Activated naive CD4-positive, alpha-beta T cell treated with Interleukin-2 at 50 U/mL for 16 hours (primary cell): ENCODE data around the gene MED12L.
A peak's percentile ranks its signal among the peaks of the same experiment; 100 is the strongest.
"Not testable (repeated sequence)": the region's sequence is repeated elsewhere in the genome, so short reads cannot be mapped to it uniquely, and the experiment has no call there.

Source experiments
- DNase-seq: peaks from one replicate; pipeline ENCODE4 v3.0.0-alpha.2; 2020

The MED12L gene

GRCh38 chr3:151085227-151085888, at the start of gene MED12L:
Gene MED12L (plus strand): TSS chr3:151085664. CDS start chr3:151086927, 1,263 bp downstream.
- DNase-seq = peak; percentile 60

DNA sequence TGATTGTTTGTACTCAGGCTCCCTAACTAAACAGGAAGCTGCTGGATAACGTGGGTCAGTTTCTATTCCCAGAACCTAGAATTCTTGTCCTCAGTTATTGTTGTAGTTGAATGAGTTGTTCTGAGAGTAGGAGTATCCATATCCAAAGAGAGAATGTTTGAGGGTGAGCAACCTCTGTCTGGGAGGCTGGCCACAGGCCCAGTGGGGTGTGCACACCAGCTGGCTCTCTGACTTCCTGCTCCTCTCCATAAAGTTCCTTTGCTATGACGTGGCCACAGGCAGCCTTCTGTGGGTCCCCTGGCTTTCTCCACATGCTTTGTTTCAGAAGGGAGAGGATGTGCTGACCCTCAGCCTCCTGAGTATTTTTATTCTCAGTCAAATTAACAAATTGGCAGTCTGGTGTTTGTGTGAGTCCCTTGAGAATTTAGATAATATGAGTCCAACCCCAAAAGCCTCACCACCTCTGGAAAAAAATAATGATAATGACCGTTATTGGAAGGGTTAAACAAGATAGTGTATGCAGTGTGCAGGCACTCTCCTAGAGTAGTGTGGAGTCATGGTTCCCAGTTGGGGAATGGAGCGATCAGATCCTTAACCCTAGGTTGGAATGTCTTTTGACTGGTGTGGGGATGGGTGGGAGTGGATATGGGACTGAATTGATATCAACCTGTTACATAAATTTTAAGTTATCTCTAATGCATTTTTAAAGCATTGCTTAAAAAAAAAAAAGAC, 47.6 kb upstream of the MED12L start:
- no peak for DNase-seq

- no peak for DNase-seq
These were observed 40.8 kb upstream of the MED12L start for GRCh38 chr3:151044706-151045105.

GRCh38 chr3:151047636-151048035, 37.8 kb upstream of the MED12L start:
- no peak for DNase-seq

DNA sequence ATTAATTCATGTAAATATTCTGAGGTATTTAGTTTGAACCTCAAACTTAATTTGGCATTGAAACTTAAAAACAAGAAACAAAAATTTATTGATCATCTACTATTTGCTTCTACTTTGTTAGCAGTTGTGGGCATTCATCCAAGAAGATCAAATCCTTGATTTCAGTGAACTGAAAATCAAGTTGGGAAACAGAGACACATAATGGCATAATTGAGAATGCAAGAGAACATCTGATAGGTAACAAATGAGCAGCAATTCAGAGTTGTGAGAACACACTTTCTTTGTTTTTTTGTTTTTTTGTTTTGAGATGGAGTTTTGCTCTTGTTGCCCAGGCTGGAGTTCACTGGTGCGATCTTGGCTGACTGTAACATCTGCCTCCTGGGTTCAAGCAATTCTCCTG, 33.9 kb upstream of the MED12L start:
- no peak for DNase-seq

DNA sequence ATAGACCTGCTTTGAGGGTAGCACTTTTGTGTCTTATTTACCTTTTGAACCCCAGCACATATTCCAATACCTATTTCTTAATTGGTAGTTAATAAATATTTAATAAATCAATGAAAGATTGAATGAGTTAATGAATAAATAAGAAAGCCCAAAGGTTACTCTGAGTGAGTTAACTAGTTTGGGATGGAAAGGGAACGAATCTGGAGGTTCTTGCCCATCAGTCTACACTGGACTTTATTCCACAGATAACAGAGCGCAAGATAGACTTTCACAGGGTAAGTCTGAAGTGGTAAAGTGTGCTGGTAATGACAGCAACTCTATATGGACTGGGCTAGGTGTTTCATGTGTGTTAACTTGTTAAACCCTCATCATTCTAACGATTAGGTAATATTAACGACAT, 33.1 kb upstream of the MED12L start:
- no peak for DNase-seq

GRCh38 chr3:151052756-151053155, 32.7 kb upstream of the MED12L start:
- DNase-seq = no peak

- no peak for DNase-seq
These were observed 26.7 kb upstream of the MED12L start for GRCh38 chr3:151058740-151059139.

GRCh38 chr3:151062611-151063010, 22.9 kb upstream of the MED12L start:
- no peak for DNase-seq

DNA sequence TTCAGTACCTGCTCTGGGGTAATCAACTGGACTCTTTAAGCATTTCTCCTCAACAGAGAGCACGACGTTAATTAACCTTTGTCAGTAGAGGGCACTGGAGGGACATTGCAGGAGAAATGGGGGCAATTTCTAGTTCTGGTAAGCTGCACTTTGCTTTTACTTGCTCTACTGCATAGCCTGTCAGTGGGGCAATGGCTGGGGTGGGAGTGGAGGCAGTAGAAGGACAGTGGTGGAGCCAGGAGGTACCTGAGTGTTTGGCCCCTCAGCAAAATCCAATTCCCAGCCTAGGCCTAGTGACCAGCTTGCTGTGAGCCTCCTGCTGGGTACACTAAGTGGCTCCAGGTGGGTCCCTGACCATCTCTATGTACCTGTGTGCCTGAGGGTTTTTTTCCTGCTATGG, 18.3 kb upstream of the MED12L start:
- no peak for DNase-seq

GRCh38 chr3:151072842-151073241, 12.6 kb upstream of the MED12L start:
- DNase-seq = not testable (repeated sequence)

DNA sequence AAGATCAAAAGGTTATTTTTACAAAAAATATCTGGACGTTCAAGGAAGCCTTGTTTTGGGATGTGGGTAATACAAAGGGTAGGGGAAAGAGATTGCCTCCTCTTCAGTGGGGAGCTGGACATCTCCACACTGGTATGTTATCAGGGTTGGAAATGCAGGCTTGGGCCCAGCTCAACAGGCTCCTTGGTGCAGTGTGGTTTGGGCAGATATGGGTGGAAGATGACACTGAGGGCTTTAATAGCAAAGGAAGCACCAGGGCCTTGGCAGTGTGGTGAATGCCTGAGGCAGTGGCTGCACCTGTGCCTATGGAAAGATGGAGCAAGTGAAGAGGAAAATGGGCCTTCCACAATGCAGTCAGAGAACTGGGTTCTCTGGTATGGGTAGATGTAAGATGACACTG, 11.2 kb upstream of the MED12L start:
- no peak for DNase-seq

- DNase-seq = no peak
These were observed 9.4 kb upstream of the MED12L start for GRCh38 chr3:151075869-151076562.

DNA sequence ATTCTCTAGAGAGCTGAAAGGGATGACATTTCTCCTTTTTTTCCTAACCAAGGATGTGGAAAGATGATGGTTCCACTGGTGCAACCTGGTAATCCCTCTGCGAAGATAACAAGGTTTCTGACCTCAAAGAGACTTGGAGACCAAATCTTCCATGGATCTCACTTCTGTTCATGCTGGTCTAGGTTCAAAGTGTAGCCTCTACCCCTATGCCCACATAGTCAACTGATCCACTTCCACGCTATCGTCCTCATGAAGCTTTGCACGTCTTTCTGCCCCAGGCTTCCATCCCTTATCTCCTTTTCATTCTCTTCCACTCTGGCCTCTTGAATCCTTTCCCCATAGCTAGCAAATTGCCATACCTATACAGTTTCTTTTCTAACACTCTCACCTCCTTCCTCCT, 8.8 kb upstream of the MED12L start:
- DNase-seq = no peak

GRCh38 chr3:151081082-151081481, 4.4 kb upstream of the MED12L start:
- not testable (repeated sequence) for DNase-seq

GRCh38 chr3:151082880-151083838, 2.3 kb upstream of the MED12L start:
- no peak for DNase-seq

DNA sequence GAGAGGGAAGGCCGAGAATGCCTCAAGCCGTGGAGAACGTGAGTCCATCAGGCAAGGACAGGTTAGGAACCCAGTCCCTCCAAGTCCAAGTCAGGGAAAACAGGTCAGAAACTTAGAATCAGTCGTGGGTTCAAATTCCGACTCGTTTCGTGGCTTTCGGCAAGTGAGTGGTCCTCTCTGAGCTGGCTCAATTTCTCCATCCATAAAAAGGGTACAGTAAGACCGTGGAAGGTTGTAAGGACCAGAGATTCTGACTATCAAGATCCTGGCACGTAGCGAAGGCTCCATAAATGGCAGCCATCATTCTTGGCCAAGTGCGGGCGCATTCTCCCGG, 604 bp upstream of the MED12L start:
- no peak for DNase-seq

GRCh38 chr3:151085889-151086483, 522 bp downstream of the MED12L start:
- DNase-seq = peak; percentile 7

DNA sequence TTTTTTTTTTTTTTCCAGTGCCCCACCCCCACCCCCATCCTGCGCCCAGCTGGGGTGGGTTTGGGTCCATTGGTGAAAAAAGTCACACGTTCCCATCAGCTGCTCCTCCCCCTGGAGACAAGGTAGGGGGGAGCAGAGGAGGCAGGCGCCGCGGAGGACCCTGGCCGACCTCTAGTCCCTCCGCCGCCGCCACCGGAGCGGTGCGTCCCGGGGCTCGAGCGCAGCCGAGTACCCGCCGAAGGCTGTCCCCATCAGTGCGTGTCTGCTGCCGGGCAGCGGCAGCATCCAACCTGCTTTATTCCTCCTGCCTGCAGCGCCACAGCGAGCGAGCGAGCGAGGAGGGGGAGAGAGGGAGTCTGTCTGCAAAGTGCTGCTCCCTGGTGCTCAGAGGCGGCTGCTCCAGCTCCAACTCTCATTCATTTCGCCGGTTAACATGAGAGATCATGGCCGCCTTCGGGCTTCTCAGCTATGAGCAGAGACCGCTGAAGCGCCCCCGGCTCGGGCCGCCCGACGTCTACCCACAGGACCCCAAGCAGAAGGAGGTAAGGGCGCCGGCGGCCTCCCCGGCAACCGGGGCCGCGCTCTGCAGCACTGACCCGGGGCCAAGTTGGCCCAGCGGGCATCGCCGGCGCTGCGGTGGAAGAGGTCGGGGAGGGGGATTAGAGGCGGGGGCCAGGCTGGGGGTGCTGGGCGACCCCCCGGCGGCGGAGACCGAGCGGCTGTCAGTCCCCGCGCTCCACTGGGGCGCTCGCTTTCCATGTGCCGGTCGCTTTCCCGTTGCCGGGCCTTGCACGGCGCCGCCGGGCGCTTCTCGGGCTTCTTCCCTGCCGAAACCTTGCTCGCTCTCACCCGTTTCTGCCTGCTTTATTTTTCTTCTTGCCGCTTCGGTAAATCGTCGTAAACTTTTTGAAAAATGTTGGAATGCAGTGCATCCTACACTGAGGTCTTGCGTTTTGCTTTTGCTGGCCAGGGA, 1.3 kb downstream of the MED12L start:
- DNase-seq = peak; percentile 73

DNA sequence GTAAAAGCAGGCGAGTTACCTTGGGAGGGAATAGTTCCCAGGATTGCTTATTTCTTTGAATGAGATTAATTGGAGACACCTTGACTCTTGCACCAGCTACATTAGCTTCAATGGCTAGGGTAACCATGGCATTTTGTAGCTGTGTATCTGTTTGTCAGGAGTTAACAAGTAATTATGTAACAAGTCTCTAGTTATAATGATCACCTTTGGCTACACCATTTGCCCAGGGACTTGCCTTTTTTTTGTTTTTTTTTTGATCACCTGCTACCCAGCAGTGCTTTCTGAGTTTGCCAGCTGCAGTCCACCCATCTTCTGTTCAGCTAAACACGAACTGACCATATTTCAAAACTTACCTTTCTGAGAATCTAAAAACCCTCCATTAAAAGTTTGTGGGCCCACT, 2.2 kb downstream of the MED12L start:
- no peak for DNase-seq

DNA sequence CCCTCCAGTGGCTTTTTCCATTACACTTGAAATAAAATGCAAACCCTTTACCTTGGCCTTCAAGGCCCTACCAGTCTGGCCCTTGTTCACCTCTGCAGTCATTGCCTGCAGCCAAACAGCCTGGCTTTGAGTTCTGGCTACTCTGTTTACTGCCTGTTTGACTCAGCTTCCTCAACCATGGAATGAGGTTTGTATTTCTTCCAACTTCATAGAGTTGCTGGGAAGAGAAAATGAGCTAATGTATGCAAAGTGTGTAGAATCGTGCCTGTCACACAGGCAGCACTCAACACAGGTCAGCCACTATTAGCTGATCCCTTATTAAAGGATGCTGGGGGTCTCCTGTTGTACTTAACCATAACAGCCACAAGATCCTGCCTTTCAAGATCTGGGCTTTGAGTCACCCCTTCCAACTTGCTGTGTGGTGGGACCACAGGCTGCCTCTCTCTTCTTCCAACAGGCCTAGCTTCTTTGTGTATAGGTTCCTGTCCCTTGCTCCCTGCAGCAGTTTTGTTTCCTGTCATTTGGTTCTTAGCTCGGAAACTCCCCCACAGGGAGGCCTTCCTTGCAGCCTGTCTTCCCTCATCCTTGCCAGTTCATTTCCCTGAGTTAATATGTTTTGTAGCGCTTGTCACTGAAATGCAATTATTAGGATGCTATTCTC, 6.4 kb downstream of the MED12L start:
- no peak for DNase-seq
